Calu3 (cell line): ENCODE data around the gene TOR2A. TPM values are rescaled to one million over a fixed set of nuclear protein-coding genes. Genes with fewer than 3 reads are reported as not detected.

ENCODE experiments used
- BruUV-seq: library from RNA; stranded (reverse); fragments of 400-500 nt; replicated peaks from 2 replicates; lab custom pipeline; 2021; lab: Mats Ljungman, UMichigan
- CTCF ChIA-PET: fragments of 300-600 bp; sonication (Branson Sonifier 250); formaldehyde crosslinking; loops from one replicate; lab custom pipeline; 2022; ENCODE audit warnings: antibody characterized with exemption; lab: Charles Lee
- DNase-seq: peaks from one replicate; pipeline ENCODE4 v3.0.0; 2022
- H3K27ac Mint-ChIP-seq: one replicate; pipeline ENCODE4 v1.8.0; 2022; ENCODE audit warnings: mixed read lengths; ENCODE audit not compliant: unreplicated experiment
- H3K27me3 Mint-ChIP-seq: one replicate; pipeline ENCODE4 v1.8.0; 2022; ENCODE audit warnings: mixed read lengths; ENCODE audit not compliant: unreplicated experiment
- H3K36me3 Mint-ChIP-seq: one replicate; pipeline ENCODE4 v1.8.0; 2022; ENCODE audit warnings: mild to moderate bottlenecking, moderate library complexity, mixed read lengths; ENCODE audit not compliant: insufficient read depth, unreplicated experiment
- H3K4me1 Mint-ChIP-seq: one replicate; pipeline ENCODE4 v1.8.0; 2022; ENCODE audit warnings: mild to moderate bottlenecking, low read depth, mixed read lengths; ENCODE audit not compliant: unreplicated experiment
- H3K4me3 Mint-ChIP-seq: one replicate; pipeline ENCODE4 v1.8.0; 2022; ENCODE audit warnings: mild to moderate bottlenecking, low read depth, moderate library complexity, mixed read lengths; ENCODE audit not compliant: unreplicated experiment
- H3K9me3 Mint-ChIP-seq: one replicate; pipeline ENCODE4 v1.8.0; 2022; ENCODE audit warnings: low read depth, mixed read lengths; ENCODE audit not compliant: unreplicated experiment
- intact Hi-C: fragments of 100-400 bp; cut with micrococcal nuclease; formaldehyde crosslinking; loops from one replicate; pipeline ENCODE4 v1.10.0; 2022; ENCODE audit not compliant: unreplicated experiment
- total RNA-seq: library from RNA; stranded (reverse); gene quantifications from 2 replicates; pipeline ENCODE4 v1.2.3, GENCODE V29; 2022
- TF ChIP-seq, protein P1 (sequence below): fragments of 200-600 bp; IDR thresholded peaks from one replicate; pipeline ENCODE4 v1.8.0; 2022; ENCODE audit warnings: antibody characterized with exemption; ENCODE audit not compliant: unreplicated experiment

The TOR2A gene
- total RNA-seq, 1 experiment from 2014 or later, result 7.6 TPM

DNA sequence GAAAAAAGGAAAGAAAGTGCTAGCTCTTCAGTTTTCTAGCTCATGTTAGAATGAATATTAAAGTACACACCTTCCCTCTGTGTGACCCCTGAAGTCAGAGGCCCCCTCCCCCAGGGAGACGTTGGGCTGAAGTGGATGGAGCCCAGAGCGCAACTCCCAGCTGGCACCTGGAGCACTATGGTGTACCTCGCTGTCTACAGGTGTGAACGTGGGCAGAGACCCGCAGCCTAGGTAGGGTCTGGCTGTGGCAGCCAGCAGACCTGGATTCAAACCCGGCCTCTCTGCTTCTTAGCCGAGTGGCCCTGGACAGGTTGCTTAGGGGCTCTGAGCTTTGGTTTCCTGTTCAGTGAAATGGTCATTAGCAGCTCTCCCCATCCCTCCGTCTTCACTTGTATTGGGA is 6.3 kb downstream of the TOR2A start:
- Mint-ChIP-seq H3K36me3 (no peaks in the 10 kb centered on the region), H3K4me3 (no peak overlapping the region), H3K27me3 (no peaks in the 10 kb centered on the region), H3K27ac (no peak overlapping the region), H3K9me3 (no peaks in the 10 kb centered on the region), H3K4me1 (no peaks in the 10 kb centered on the region)
- DNase-seq, result no peak
- TF ChIP-seq, protein P1, sequence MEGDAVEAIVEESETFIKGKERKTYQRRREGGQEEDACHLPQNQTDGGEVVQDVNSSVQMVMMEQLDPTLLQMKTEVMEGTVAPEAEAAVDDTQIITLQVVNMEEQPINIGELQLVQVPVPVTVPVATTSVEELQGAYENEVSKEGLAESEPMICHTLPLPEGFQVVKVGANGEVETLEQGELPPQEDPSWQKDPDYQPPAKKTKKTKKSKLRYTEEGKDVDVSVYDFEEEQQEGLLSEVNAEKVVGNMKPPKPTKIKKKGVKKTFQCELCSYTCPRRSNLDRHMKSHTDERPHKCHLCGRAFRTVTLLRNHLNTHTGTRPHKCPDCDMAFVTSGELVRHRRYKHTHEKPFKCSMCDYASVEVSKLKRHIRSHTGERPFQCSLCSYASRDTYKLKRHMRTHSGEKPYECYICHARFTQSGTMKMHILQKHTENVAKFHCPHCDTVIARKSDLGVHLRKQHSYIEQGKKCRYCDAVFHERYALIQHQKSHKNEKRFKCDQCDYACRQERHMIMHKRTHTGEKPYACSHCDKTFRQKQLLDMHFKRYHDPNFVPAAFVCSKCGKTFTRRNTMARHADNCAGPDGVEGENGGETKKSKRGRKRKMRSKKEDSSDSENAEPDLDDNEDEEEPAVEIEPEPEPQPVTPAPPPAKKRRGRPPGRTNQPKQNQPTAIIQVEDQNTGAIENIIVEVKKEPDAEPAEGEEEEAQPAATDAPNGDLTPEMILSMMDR, result no peak
- CTCF ChIA-PET, result interaction anchor here (1.7 kb wide), 1 partner anchor 13 kb away, joined by 5 read pairs; the partner anchor contains the start of genes PTRH1 and TTC16
- intact Hi-C loops, result no loop called here
- BruUV-seq, result no TSS peak

DNA sequence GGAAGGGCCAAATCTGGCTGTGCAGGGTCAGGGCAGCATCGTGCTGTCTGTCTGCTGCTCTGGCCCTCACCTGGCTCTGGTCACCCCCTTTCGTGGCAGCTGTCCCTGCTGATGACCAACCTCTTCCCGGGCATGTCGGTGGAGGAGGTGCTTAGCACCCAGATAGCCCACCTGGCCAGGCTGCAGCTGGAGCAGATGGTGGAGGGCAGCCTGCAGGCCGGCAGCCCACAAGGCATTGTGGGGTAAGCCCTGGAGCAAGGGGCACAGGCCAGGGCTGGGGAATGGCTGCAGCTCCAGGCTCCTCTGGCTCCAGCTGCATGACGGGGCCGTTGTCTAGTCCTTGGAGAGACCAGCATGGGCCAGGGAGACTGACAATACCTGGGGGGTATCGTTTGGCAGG is 8.2 kb downstream of the TOR2A start:
- Mint-ChIP-seq H3K9me3 (no peaks in the 10 kb centered on the region), H3K27me3 (no peaks in the 10 kb centered on the region), H3K36me3 (no peaks in the 10 kb centered on the region), H3K4me3 (no peak overlapping the region), H3K27ac (no peak overlapping the region), H3K4me1 (no peaks in the 10 kb centered on the region)
- intact Hi-C loops, result no loop called here
- BruUV-seq, result no TSS peak
- DNase-seq, result no peak
- TF ChIP-seq, protein P1, result no peak
- CTCF ChIA-PET, result no interaction called here

DNA sequence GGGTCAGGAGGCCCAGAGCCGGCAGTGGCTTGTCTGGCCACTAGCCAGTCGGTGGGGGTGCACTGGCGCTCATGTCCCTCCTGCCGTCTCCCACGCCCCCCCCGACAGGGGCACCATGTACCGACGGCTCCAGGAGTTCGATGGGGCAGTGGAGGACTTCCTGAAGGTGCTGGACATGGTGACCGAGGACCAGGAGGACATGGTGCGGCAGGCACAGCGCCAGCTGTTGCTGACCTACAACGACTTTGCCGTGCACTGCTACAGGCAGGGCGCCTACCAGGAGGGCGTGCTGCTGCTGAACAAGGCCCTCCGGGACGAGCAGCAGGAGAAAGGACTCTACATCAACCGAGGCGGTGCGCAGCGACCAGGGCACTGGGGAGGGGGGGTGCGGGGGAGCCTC is 11.1 kb downstream of the TOR2A start:
- CTCF ChIA-PET, result no interaction called here
- Mint-ChIP-seq H3K4me1 (peaks cover 10% of the 10 kb centered on the region), H3K27me3 (peaks cover 10% of the 10 kb centered on the region), H3K4me3 (no peak overlapping the region), H3K27ac (no peak overlapping the region), H3K9me3 (no peaks in the 10 kb centered on the region), H3K36me3 (peaks cover 5% of the 10 kb centered on the region)
- DNase-seq, result no peak
- TF ChIP-seq, protein P1, result no peak
- intact Hi-C loops, result no loop called here
- BruUV-seq, result no TSS peak

DNA sequence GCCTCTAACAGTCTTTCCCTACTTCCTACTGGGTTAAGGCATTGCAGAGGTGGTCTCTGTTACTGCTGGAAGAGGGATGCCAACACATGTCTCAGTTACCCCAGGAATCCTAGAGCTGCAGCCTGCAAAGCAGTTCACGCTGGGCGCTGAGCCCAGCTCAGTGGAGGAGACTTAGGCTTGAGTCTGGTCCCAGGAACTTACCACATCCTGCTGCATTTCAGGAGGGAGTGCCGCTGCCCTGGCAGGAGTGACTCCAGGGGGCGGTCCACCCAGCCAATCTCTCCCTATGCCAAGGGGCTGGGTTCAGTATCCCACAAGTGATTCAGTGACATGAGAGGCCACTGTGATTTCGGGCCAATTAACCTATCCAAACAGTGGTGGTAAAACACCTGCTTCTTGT is 11.7 kb downstream of the TOR2A start:
- H3K27ac Mint-ChIP-seq, result no peak overlapping the region
- no peak overlapping the region for H3K4me3 Mint-ChIP-seq
- H3K27me3 Mint-ChIP-seq, result peaks cover 10% of the 10 kb centered on the region
- peaks cover 5% of the 10 kb centered on the region for H3K36me3 Mint-ChIP-seq
- CTCF ChIA-PET, result no interaction called here
- no peak for DNase-seq
- H3K4me1 Mint-ChIP-seq, result peaks cover 10% of the 10 kb centered on the region
- intact Hi-C loops, result no loop called here
- TF ChIP-seq, protein P1, result no peak
- no TSS peak for BruUV-seq
- H3K9me3 Mint-ChIP-seq, result no peaks in the 10 kb centered on the region
